GM21381 (cell line): Measurements from ENCODE around the gene ASCL2.

Source experiments
- ATAC-seq: cut with Tn5 transposase; IDR thresholded peaks from one replicate; pipeline ENCODE4 v1.9.1; 2021; ENCODE audit warnings: mild to moderate bottlenecking, moderate library complexity; ENCODE audit not compliant: unreplicated experiment

The ASCL2 gene

GRCh38 chr11:2263071-2263565 is 7.3 kb downstream of the ASCL2 start:
- ATAC-seq, result no peak

- ATAC-seq, result no peak
Measured at GRCh38 chr11:2262301-2263070, 7.9 kb downstream of the ASCL2 start.

GRCh38 chr11:2261436-2262230 is 8.8 kb downstream of the ASCL2 start:
- ATAC-seq, result no peak

GRCh38 chr11:2260491-2261364 is 9.7 kb downstream of the ASCL2 start:
- ATAC-seq, result no peak

GRCh38 chr11:2259897-2260451 is 10.4 kb downstream of the ASCL2 start:
- ATAC-seq, result no peak

GRCh38 chr11:2259466-2259830 is 10.9 kb downstream of the ASCL2 start:
- ATAC-seq, result no peak

GRCh38 chr11:2258501-2259465 is 11.6 kb downstream of the ASCL2 start:
- no peak for ATAC-seq

GRCh38 chr11:2256951-2257700 is 13.3 kb downstream of the ASCL2 start:
- no peak for ATAC-seq

GRCh38 chr11:2256293-2256913 is 14.0 kb downstream of the ASCL2 start:
- ATAC-seq, result no peak

GRCh38 chr11:2252018-2252417 is 18.4 kb downstream of the ASCL2 start:
- ATAC-seq, result no peak

- ATAC-seq, result no peak
Measured at GRCh38 chr11:2251138-2251537, 19.2 kb downstream of the ASCL2 start.

- no peak for ATAC-seq
Measured at GRCh38 chr11:2250485-2250884, 19.9 kb downstream of the ASCL2 start.

- ATAC-seq, result no peak
Measured at GRCh38 chr11:2250041-2250440, 20.3 kb downstream of the ASCL2 start.

- ATAC-seq, result no peak
Measured at GRCh38 chr11:2249189-2249916, 21.0 kb downstream of the ASCL2 start.

- ATAC-seq, result no peak
Measured at GRCh38 chr11:2248762-2249161, 21.6 kb downstream of the ASCL2 start.

- ATAC-seq, result no peak
Measured at GRCh38 chr11:2248242-2248641, 22.1 kb downstream of the ASCL2 start.

GRCh38 chr11:2247496-2247895 is 22.9 kb downstream of the ASCL2 start:
- ATAC-seq, result no peak

- ATAC-seq, result no peak
Measured at GRCh38 chr11:2240834-2241233, 29.6 kb downstream of the ASCL2 start.
